K562 (cell line): ENCODE data around the gene TRIM37. TPM values are rescaled to one million over a fixed set of nuclear protein-coding genes. Genes with fewer than 3 reads are reported as not detected.

Source experiments
- ATAC-seq: fragments of 200-7000 bp; cut with Tn5 transposase; 3 replicates; pipeline ENCODE4 v1.9.1; 2020; ENCODE audit warnings: moderate library complexity
- BruUV-seq: library from RNA; stranded (reverse); fragments of 400-500 nt; replicated peaks from 2 replicates; lab custom pipeline; 2021; lab: Mats Ljungman, UMichigan
- CTCF ChIA-PET: fragments of 300-600 bp; formaldehyde crosslinking; extraction: SDS; loops from one replicate; lab custom pipeline; 2021; ENCODE audit warnings: low intra/inter-chr PET ratio; lab: Yijun Ruan, JAX
- POLR2A ChIA-PET: fragments of 300-600, 350-650 bp; sonication (Branson Sonifier 250); formaldehyde crosslinking; extraction: SDS; loops from one replicate; lab custom pipeline; 2021; ENCODE audit warnings: antibody characterized with exemption, inconsistent platforms; lab: Yijun Ruan, JAX
- DNase-seq, 4 experiments: peaks; one replicate each; pipeline versions ENCODE4 v3.0.0 to v3.0.0-alpha.2; 2011 to 2018; ENCODE audit warnings: low spot score in 3 of 4, mixed read lengths in 3 of 4; ENCODE audit errors: extremely low read depth in 1 of 4
- FAIRE-seq: peaks from 2 replicates; lab custom pipeline; 2011; peaks lifted over from hg19 to GRCh38; lab: Jason Lieb, UNC
- H2AFZ ChIP-seq: 2 replicates; pipeline ENCODE4 v1.6.0; 2011; ENCODE audit warnings: low read depth, low read length, control low read depth, inconsistent platforms
- H3K27ac ChIP-seq: fragments of 200-600 bp; 3 replicates; pipeline ENCODE4 v1.8.0; 2011; ENCODE audit warnings: low read depth, mild to moderate bottlenecking, control low read depth, inconsistent platforms, low read length, moderate library complexity, mixed read lengths; ENCODE audit errors: extremely low read depth
- H3K27me3 ChIP-seq, 2 experiments: fragments of 300-600 bp in 1 of 2; 2 replicates in 1 of 2; 3 replicates in 1 of 2; pipeline versions ENCODE4 v1.6.0 to v1.8.0; 2011; ENCODE audit warnings: inconsistent platforms in 2 of 2, low read length in 2 of 2, mild to moderate bottlenecking in 1 of 2, mixed read lengths in 1 of 2, moderate library complexity in 1 of 2; ENCODE audit not compliant: control insufficient read depth in 2 of 2, insufficient read depth in 2 of 2
- H3K36me3 ChIP-seq: fragments of 300-600 bp; 3 replicates; pipeline ENCODE4 v1.8.0; 2011; ENCODE audit warnings: mild to moderate bottlenecking, low read length, inconsistent platforms; ENCODE audit not compliant: control insufficient read depth, insufficient read depth
- H3K4me1 ChIP-seq, 2 experiments: fragments of 200-600 bp in 1 of 2; replicated peaks in 1 of 2; 2 replicates in 1 of 2; 3 replicates in 1 of 2; pipeline versions ENCODE4 v1.5.1 to v1.8.0; 2011; ENCODE audit warnings: inconsistent platforms in 2 of 2, low read length in 2 of 2, mild to moderate bottlenecking in 1 of 2, mixed read lengths in 1 of 2, moderate library complexity in 1 of 2; ENCODE audit not compliant: control insufficient read depth in 2 of 2, insufficient read depth in 2 of 2
- H3K4me2 ChIP-seq: 2 replicates; pipeline ENCODE4 v1.6.1; 2011; ENCODE audit warnings: low read length, control low read depth, inconsistent platforms, mixed read lengths; ENCODE audit not compliant: insufficient read depth
- H3K4me3 ChIP-seq: fragments of 200-600 bp; sonication (generic), shearing (Covaris generic); 2 replicates; pipeline ENCODE4 v1.5.1; 2016; ENCODE audit warnings: control low read depth, inconsistent platforms
- H3K79me2 ChIP-seq: fragments of 200-600 bp; 3 replicates; pipeline ENCODE4 v1.8.0; 2011; ENCODE audit warnings: low read length, inconsistent platforms; ENCODE audit not compliant: control insufficient read depth, insufficient read depth
- H3K9ac ChIP-seq, 2 experiments: 2 replicates each; pipeline versions ENCODE4 v1.6.0 to v1.6.1; 2011; ENCODE audit warnings: low read depth in 2 of 2, low read length in 2 of 2, control low read depth in 1 of 2, inconsistent platforms in 1 of 2, mild to moderate bottlenecking in 1 of 2, mixed read lengths in 1 of 2; ENCODE audit not compliant: insufficient read depth in 1 of 2
- H3K9me1 ChIP-seq: one replicate; pipeline ENCODE4 v1.6.0; 2011; ENCODE audit warnings: inconsistent platforms, mild to moderate bottlenecking, low read length, moderate library complexity; ENCODE audit not compliant: control insufficient read depth, insufficient read depth
- H3K9me3 ChIP-seq: replicated peaks from 2 replicates; pipeline ENCODE4 v1.5.1; 2011; ENCODE audit warnings: low read depth, low read length, inconsistent platforms; ENCODE audit not compliant: control insufficient read depth, insufficient read depth
- H4K20me1 ChIP-seq: replicated peaks from 2 replicates; pipeline ENCODE4 v1.6.1; 2011; ENCODE audit warnings: low read length, inconsistent platforms, mixed read lengths; ENCODE audit not compliant: control insufficient read depth, insufficient read depth
- HDAC2 ChIP-seq: fragments of 450-650 bp; IDR thresholded peaks from 2 replicates; pipeline ENCODE4 v1.6.1; 2016; ENCODE audit warnings: mild to moderate bottlenecking
- PPARD ChIP-seq: fragments of 250-450 bp; sonication (Bioruptor Pico); IDR thresholded peaks from 2 replicates; pipeline ENCODE4 v1.8.0; 2022; ENCODE audit warnings: inconsistent platforms, mild to moderate bottlenecking, moderate library complexity
- PTTG1 ChIP-seq: fragments of 450-650 bp; IDR thresholded peaks from 2 replicates; pipeline ENCODE4 v1.6.1; 2016; ENCODE audit warnings: low read depth, mild to moderate bottlenecking, missing genetic modification characterization, missing compliant biosample characterization
- RCOR1 ChIP-seq, 2 experiments: IDR thresholded peaks; 2 replicates each; pipeline ENCODE4 v1.6.1; 2012; ENCODE audit warnings: low read depth in 2 of 2, low read length in 2 of 2, borderline replicate concordance in 1 of 2, improper control_type of control experiment in 1 of 2
- SAP30 ChIP-seq: fragments of 200-600 bp; sonication (generic); IDR thresholded peaks from 2 replicates; pipeline ENCODE4 v1.6.1; 2012; ENCODE audit warnings: borderline replicate concordance, low read depth, mild to moderate bottlenecking, moderate library complexity, low read length, control low read depth, inconsistent platforms; ENCODE audit not compliant: insufficient read depth, poor library complexity, severe bottlenecking
- SIN3A ChIP-seq, 2 experiments: fragments of 150-350 bp in 1 of 2; IDR thresholded peaks; 2 replicates each; pipeline ENCODE4 v1.6.1; 2011 to 2016; ENCODE audit warnings: borderline replicate concordance in 2 of 2, low read depth in 2 of 2, low read length in 2 of 2, mild to moderate bottlenecking in 2 of 2, moderate library complexity in 2 of 2; ENCODE audit not compliant: control insufficient read depth in 1 of 2
- SMARCA5 ChIP-seq: fragments of 450-650 bp; IDR thresholded peaks from 2 replicates; pipeline ENCODE4 v1.6.1; 2016
- TCF7 ChIP-seq: sonication (generic); IDR thresholded peaks from 2 replicates; pipeline ENCODE4 v1.6.1; 2016; ENCODE audit warnings: antibody characterized with exemption, borderline replicate concordance
- ZNF232 ChIP-seq: sonication (generic); formaldehyde crosslinking; IDR thresholded peaks from 2 replicates; pipeline ENCODE4 v1.8.0; 2022; ENCODE audit warnings: mild to moderate bottlenecking, missing genetic modification reagents
- ZSCAN29 ChIP-seq: fragments of 450-650 bp; IDR thresholded peaks from 2 replicates; pipeline ENCODE4 v1.6.1; 2017
- WGBS: fragments of 100-300 bp; shearing (Covaris generic); methylation state at CpG from one replicate; pipeline ENCODE4 v1.1.6; 2016; ENCODE audit warnings: low coverage, mixed read lengths; ENCODE audit not compliant: insufficient coverage; ENCODE audit errors: missing lambda C conversion rate; 5-methylcytosine and 5-hydroxymethylcytosine counted together
- in situ Hi-C: fragments of 300-500 bp; cut with MboI; formaldehyde crosslinking; loops from 4 replicates; pipeline ENCODE4 v1.15.0; 2018; ENCODE audit warnings: inconsistent platforms, mixed read lengths
- intact Hi-C: fragments of 100-400 bp; cut with micrococcal nuclease; formaldehyde crosslinking; loops from 2 replicates; pipeline ENCODE4 v1.14.2; 2022
- polyA plus RNA-seq, 8 experiments: library from polyadenylated mRNA; depleted of rRNA in 4 of 8; stranded (reverse) in 5 of 8; unstranded in 3 of 8; fragments of >200 nt; fragmentation: Nextera tagmentation in 2 of 8; fragmentation: Illumina TruSeq in 1 of 8; extraction: Ambion mirVana in 2 of 8; extraction: Trizol in 1 of 8; gene quantifications; 2 replicates each; pipeline versions ENCODE4 v1.2.1 to v1.2.3, GENCODE V29; 2011 to 2014; ENCODE audit warnings: inconsistent platforms in 1 of 8, missing spikeins in 1 of 8
- total RNA-seq, 7 experiments: library from RNA; depleted of rRNA in 6 of 7; stranded (reverse); fragments of >200 nt in 6 of 7; fragmentation: Illumina TruSeq in 2 of 7; extraction: Trizol in 2 of 7; gene quantifications; 2 replicates each; pipeline versions ENCODE4 v1.2.1 to v1.2.3, GENCODE V29; 2011 to 2021; ENCODE audit warnings: low replicate concordance in 1 of 7
- TF ChIP-seq, protein P1 (sequence below): fragments of 250-450 bp; sonication (Bioruptor Pico); IDR thresholded peaks from 2 replicates; pipeline ENCODE4 v1.5.0; 2021
- TF ChIP-seq, protein P2 (sequence below): sonication (generic); formaldehyde crosslinking; IDR thresholded peaks from 2 replicates; pipeline ENCODE4 v1.8.0; 2022; ENCODE audit warnings: mild to moderate bottlenecking, missing genetic modification reagents
- TF ChIP-seq, protein P3 (sequence below): fragments of 450-650 bp; IDR thresholded peaks from 2 replicates; pipeline ENCODE4 v1.6.1; 2017; ENCODE audit warnings: antibody characterized with exemption
- TF ChIP-seq, protein P4 (sequence below): fragments of 450-650 bp; conservative IDR thresholded peaks from 2 replicates; pipeline ENCODE4 v1.6.1; 2016; ENCODE audit warnings: missing genetic modification characterization, low read depth, mild to moderate bottlenecking, control low read depth, missing compliant biosample characterization

TRIM37 gene
- total and polyA plus RNA-seq, 9 of the 15 experiments (the other 6 are each of a cell fraction or from before 2014, with no cell fraction given) = 4.5 to 31.4 (median 23.8) TPM

DNA sequence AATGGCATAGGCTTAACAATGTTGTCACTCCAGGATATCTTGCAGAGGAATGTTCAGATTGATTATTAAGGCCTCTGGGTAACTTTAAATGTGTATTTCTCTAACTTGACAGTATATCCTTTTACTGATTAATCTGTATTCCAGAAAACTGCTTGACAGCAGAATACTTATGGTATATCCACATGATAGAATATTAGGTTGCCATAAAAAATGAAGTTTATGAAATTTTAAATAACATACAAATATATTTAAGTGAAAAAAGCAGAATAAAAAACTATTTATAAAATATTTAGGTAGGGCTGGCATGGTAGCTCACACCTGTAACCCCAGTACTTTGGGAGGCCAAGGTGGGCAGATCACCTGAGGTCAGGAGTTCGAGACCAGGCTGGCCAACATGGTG lies 106.7 kb downstream of the TRIM37 start:
- H3K9me1 ChIP-seq = no peaks in the 10 kb centered on the region
- TF ChIP-seq, protein P1, sequence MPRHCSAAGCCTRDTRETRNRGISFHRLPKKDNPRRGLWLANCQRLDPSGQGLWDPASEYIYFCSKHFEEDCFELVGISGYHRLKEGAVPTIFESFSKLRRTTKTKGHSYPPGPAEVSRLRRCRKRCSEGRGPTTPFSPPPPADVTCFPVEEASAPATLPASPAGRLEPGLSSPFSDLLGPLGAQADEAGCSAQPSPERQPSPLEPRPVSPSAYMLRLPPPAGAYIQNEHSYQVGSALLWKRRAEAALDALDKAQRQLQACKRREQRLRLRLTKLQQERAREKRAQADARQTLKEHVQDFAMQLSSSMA = no peak
- TF ChIP-seq, protein P2, sequence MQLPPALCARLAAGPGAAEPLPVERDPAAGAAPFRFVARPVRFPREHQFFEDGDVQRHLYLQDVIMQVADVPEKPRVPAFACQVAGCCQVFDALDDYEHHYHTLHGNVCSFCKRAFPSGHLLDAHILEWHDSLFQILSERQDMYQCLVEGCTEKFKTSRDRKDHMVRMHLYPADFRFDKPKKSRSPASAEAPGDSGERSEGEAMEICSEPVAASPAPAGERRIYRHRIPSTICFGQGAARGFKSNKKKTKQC (CRISPR knock-in tag) = no peak
- TF ChIP-seq SAP30 (no peak), SMARCA5 (no peak), RCOR1 (IDR thresholded peaks at IDR 0.05; ENCODE audit: borderline replicate concordance in 1 of 2, low read depth in 2 of 2, low read length in 2 of 2) (no peak), PTTG1 (tag) (no peak), SIN3A (IDR thresholded peaks at IDR 0.05; ENCODE audit: borderline replicate concordance in 2 of 2, control insufficient read depth in 1 of 2, low read depth in 2 of 2, low read length in 2 of 2) (no peak), ZNF232 (no peak), ZSCAN29 (no peak), PPARD (no peak), HDAC2 (no peak), TCF7 (no peak)
- TF ChIP-seq, protein P3, sequence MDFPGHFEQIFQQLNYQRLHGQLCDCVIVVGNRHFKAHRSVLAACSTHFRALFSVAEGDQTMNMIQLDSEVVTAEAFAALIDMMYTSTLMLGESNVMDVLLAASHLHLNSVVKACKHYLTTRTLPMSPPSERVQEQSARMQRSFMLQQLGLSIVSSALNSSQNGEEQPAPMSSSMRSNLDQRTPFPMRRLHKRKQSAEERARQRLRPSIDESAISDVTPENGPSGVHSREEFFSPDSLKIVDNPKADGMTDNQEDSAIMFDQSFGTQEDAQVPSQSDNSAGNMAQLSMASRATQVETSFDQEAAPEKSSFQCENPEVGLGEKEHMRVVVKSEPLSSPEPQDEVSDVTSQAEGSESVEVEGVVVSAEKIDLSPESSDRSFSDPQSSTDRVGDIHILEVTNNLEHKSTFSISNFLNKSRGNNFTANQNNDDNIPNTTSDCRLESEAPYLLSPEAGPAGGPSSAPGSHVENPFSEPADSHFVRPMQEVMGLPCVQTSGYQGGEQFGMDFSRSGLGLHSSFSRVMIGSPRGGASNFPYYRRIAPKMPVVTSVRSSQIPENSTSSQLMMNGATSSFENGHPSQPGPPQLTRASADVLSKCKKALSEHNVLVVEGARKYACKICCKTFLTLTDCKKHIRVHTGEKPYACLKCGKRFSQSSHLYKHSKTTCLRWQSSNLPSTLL = no peak
- TF ChIP-seq, protein P4, sequence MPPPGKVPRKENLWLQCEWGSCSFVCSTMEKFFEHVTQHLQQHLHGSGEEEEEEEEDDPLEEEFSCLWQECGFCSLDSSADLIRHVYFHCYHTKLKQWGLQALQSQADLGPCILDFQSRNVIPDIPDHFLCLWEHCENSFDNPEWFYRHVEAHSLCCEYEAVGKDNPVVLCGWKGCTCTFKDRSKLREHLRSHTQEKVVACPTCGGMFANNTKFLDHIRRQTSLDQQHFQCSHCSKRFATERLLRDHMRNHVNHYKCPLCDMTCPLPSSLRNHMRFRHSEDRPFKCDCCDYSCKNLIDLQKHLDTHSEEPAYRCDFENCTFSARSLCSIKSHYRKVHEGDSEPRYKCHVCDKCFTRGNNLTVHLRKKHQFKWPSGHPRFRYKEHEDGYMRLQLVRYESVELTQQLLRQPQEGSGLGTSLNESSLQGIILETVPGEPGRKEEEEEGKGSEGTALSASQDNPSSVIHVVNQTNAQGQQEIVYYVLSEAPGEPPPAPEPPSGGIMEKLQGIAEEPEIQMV = no peak
- H3K9me3 ChIP-seq = no peaks in the 10 kb centered on the region
- H4K20me1 ChIP-seq = no peaks in the 10 kb centered on the region
- H3K9ac ChIP-seq = no peak overlapping the region
- H3K79me2 ChIP-seq = no peaks in the 10 kb centered on the region
- no TSS peak for BruUV-seq
- ATAC-seq (no peak), DNase-seq (no peak), FAIRE-seq (no peak)
- 93% methylated on average over 1 of the region's 1 CpG for WGBS
- ChIA-PET POLR2A (no interaction called here), CTCF (no interaction called here)
- H3K27ac ChIP-seq = no peak overlapping the region
- H3K4me2 ChIP-seq = no peak overlapping the region
- in situ Hi-C loops = loop anchor here (10.0 to 25.0 kb wide), 2 partner anchors 415 to 713 kb away; partner anchors contain the start of gene MPO
- H2AFZ ChIP-seq = no peak overlapping the region
- H3K27me3 ChIP-seq = no peaks in the 10 kb centered on the region
- peaks cover 50% of the 10 kb centered on the region; the same call in 2 of the 3 replicates for H3K36me3 ChIP-seq
- no peak overlapping the region for H3K4me3 ChIP-seq
- intact Hi-C loops = no loop called here
- no peaks in the 10 kb centered on the region for H3K4me1 ChIP-seq
